Measurements from ENCODE around the gene MRPL48.
"Not testable (repeated sequence)": the region's sequence is repeated elsewhere in the genome, so short reads cannot be mapped to it uniquely, and the experiment has no call there.

The MRPL48 gene

GRCh38 chr11:73851046-73851764 is 63.5 kb downstream of the MRPL48 start:
- DNase-seq = no peak

GRCh38 chr11:73852049-73852448 is 64.4 kb downstream of the MRPL48 start:
- DNase-seq = no peak

GRCh38 chr11:73854680-73855079 is 67.0 kb downstream of the MRPL48 start:
- no peak for DNase-seq

GRCh38 chr11:73856031-73856567 is 68.4 kb downstream of the MRPL48 start:
- DNase-seq = no peak

GRCh38 chr11:73859671-73860070 is 72.0 kb downstream of the MRPL48 start:
- no peak for DNase-seq

- DNase-seq = no peak
Measured at GRCh38 chr11:73860202-73860601, 72.5 kb downstream of the MRPL48 start.

GRCh38 chr11:73862986-73863385 is 75.3 kb downstream of the MRPL48 start:
- no peak for DNase-seq

GRCh38 chr11:73866095-73866579 is 78.5 kb downstream of the MRPL48 start:
- DNase-seq = no peak

GRCh38 chr11:73866586-73866996 is 78.9 kb downstream of the MRPL48 start:
- DNase-seq = no peak

GRCh38 chr11:73869332-73869949 is 81.8 kb downstream of the MRPL48 start:
- DNase-seq = no peak

- no peak for DNase-seq
Measured at GRCh38 chr11:73870261-73870660, 82.6 kb downstream of the MRPL48 start.

- no peak for DNase-seq
Measured at GRCh38 chr11:73872749-73873357, 85.2 kb downstream of the MRPL48 start.

GRCh38 chr11:73875380-73875779 is 87.7 kb downstream of the MRPL48 start:
- no peak for DNase-seq

GRCh38 chr11:73875840-73876239 is 88.2 kb downstream of the MRPL48 start:
- no peak for DNase-seq

- DNase-seq = peak; percentile 99
Measured at GRCh38 chr11:73876424-73877310, 89.0 kb downstream of the MRPL48 start, which contains the start of the genes COA4 and PAAF1. TSS of gene COA4 (minus strand) at chr11:73876846. CDS start at chr11:73873378, 3,468 bp downstream. TSS of gene PAAF1 (plus strand) at chr11:73876999. CDS start at chr11:73877022, 23 bp downstream.

GRCh38 chr11:73878771-73879170 is 91.1 kb downstream of the MRPL48 start:
- no peak for DNase-seq

- DNase-seq = not testable (repeated sequence)
Measured at GRCh38 chr11:73880449-73880848, 92.8 kb downstream of the MRPL48 start.

- no peak for DNase-seq
Measured at GRCh38 chr11:73883856-73884255, 96.2 kb downstream of the MRPL48 start.

GRCh38 chr11:73888244-73888643 is 100.6 kb downstream of the MRPL48 start:
- no peak for DNase-seq

GRCh38 chr11:73889019-73889418 is 101.3 kb downstream of the MRPL48 start:
- no peak for DNase-seq

GRCh38 chr11:73889536-73889935 is 101.9 kb downstream of the MRPL48 start:
- DNase-seq = no peak

- no peak for DNase-seq
Measured at GRCh38 chr11:73893041-73893440, 105.4 kb downstream of the MRPL48 start.
